Prostate gland (tissue), 2 donors: Measurements from ENCODE around the gene AMPH. TPM values are rescaled to one million over a fixed set of nuclear protein-coding genes. Genes with fewer than 3 reads are reported as not detected.

Experiments used
- DNase-seq: peaks from one replicate; pipeline ENCODE4 v3.0.0-alpha.2; 2019; ENCODE audit warnings: low spot score
- H3K27ac ChIP-seq, 2 donors: fragments of 200-600 bp; sonication (generic); 2 replicates each; pipeline ENCODE4 v1.5.1; 2017 to 2019
- H3K27me3 ChIP-seq: fragments of 200-600 bp; sonication (generic); replicated peaks from 2 replicates; pipeline ENCODE4 v1.5.1; 2019; ENCODE audit not compliant: insufficient read depth
- H3K36me3 ChIP-seq, 2 donors: fragments of 200-600 bp; sonication (generic); 1 replicate in 1 of 2; 2 replicates in 1 of 2; pipeline versions ENCODE4 v1.5.1 to v1.8.1; 2017 to 2019
- H3K4me1 ChIP-seq: fragments of 200-600 bp; sonication (generic); replicated peaks from 2 replicates; pipeline ENCODE4 v1.5.1; 2019
- H3K4me3 ChIP-seq, 2 donors: fragments of 200-600 bp; sonication (generic); 2 replicates each; pipeline ENCODE4 v1.5.1; 2017 to 2019
- H3K9me3 ChIP-seq: fragments of 200-600 bp; sonication (generic); 2 replicates; pipeline ENCODE4 v1.5.1; 2017
- POLR2A ChIP-seq: fragments of 450-650 bp; IDR thresholded peaks from one replicate; pipeline ENCODE4 v1.6.1; 2016; ENCODE audit warnings: antibody characterized with exemption, mild to moderate bottlenecking
- POLR2AphosphoS5 ChIP-seq: sonication (generic); formaldehyde crosslinking; IDR thresholded peaks from one replicate; pipeline ENCODE4 v1.6.1; 2017; ENCODE audit warnings: antibody characterized with exemption
- WGBS: methylation state at CpG from one replicate; pipeline ENCODE4 v1.1.5; 2018; 5-methylcytosine and 5-hydroxymethylcytosine counted together
- intact Hi-C: fragments of 100-400 bp; cut with DNase I; formaldehyde crosslinking; loops from one replicate; pipeline ENCODE4 v1.14.2; 2022
- total RNA-seq, 2 donors: library from RNA; depleted of rRNA; stranded (reverse); fragments of >200 nt; gene quantifications; one replicate each; pipeline ENCODE4 v1.1.0, GENCODE V29; 2016
- TF ChIP-seq, protein P1 (sequence below), 4 experiments: fragments of 200-600 bp in 2 of 4; fragments of 450-650 bp in 2 of 4; sonication (generic) in 2 of 4; IDR thresholded peaks; 1 replicate in 3 of 4; 2 replicates in 1 of 4; pipeline ENCODE4 v1.5.1; 2016 to 2019; ENCODE audit warnings: antibody characterized with exemption in 4 of 4, mild to moderate bottlenecking in 2 of 4, moderate library complexity in 2 of 4

Gene AMPH
- total RNA-seq, 2 donors from 2014 or later = 5.9 TPM; not detected in 1

GRCh38 chr7:38535073-38535472 lies 96.1 kb downstream of the AMPH start:
- Histone ChIP-seq H3K36me3 (no peaks in the 10 kb centered on the region), H3K27me3 (no peaks in the 10 kb centered on the region), H3K27ac (no peak overlapping the region), H3K9me3 (no peaks in the 10 kb centered on the region), H3K4me1 (no peaks in the 10 kb centered on the region), H3K4me3 (no peak overlapping the region)
- TF ChIP-seq, protein P1, sequence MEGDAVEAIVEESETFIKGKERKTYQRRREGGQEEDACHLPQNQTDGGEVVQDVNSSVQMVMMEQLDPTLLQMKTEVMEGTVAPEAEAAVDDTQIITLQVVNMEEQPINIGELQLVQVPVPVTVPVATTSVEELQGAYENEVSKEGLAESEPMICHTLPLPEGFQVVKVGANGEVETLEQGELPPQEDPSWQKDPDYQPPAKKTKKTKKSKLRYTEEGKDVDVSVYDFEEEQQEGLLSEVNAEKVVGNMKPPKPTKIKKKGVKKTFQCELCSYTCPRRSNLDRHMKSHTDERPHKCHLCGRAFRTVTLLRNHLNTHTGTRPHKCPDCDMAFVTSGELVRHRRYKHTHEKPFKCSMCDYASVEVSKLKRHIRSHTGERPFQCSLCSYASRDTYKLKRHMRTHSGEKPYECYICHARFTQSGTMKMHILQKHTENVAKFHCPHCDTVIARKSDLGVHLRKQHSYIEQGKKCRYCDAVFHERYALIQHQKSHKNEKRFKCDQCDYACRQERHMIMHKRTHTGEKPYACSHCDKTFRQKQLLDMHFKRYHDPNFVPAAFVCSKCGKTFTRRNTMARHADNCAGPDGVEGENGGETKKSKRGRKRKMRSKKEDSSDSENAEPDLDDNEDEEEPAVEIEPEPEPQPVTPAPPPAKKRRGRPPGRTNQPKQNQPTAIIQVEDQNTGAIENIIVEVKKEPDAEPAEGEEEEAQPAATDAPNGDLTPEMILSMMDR (IDR thresholded peaks at IDR 0.05) = no peak
- TF ChIP-seq POLR2AphosphoS5 = no peak
- TF ChIP-seq POLR2A = no peak
- no peak for DNase-seq
- WGBS = 72% methylated on average over 2 of the region's 2 CpGs
- intact Hi-C loops = no loop called here

DNA sequence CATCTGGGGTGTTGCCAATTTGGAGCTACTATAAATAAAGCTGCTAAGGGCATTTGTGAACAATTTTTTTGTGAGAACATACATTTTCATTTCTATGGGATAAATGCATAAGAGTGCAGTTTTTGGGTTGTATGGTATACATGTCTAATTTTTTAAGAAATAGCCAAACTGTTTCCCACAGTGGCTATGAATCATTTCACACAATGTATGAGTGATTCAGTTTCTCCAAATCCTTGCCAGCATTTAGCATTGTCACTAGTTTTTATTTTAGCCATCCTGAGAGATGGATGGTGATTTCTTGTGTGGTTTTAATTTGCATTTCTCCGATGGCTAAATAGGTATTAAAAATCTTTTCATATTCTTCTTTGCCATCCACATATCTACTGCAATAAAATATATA lies 105.3 kb downstream of the AMPH start:
- Histone ChIP-seq H3K27ac (no peak overlapping the region), H3K4me3 (no peak overlapping the region), H3K27me3 (no peaks in the 10 kb centered on the region), H3K4me1 (no peaks in the 10 kb centered on the region), H3K36me3 (no peaks in the 10 kb centered on the region), H3K9me3 (no peaks in the 10 kb centered on the region)
- intact Hi-C loops = no loop called here
- TF ChIP-seq, protein P1 (IDR thresholded peaks at IDR 0.05) = no peak
- TF ChIP-seq POLR2A (no peak), POLR2AphosphoS5 (no peak)
- DNase-seq = no peak
- 100% methylated on average over 1 of the region's 1 CpG for WGBS

GRCh38 chr7:38524786-38525185 lies 106.4 kb downstream of the AMPH start:
- no peak overlapping the region for H3K27ac ChIP-seq
- intact Hi-C loops = no loop called here

GRCh38 chr7:38520741-38521140 lies 110.4 kb downstream of the AMPH start:
- TF ChIP-seq, protein P1 (IDR thresholded peaks at IDR 0.05) = no peak
- no peak for TF ChIP-seq POLR2AphosphoS5
- TF ChIP-seq POLR2A = no peak
- no peak overlapping the region for H3K4me3 ChIP-seq
- no peaks in the 10 kb centered on the region for H3K36me3 ChIP-seq
- no peaks in the 10 kb centered on the region for H3K4me1 ChIP-seq
- no peak overlapping the region for H3K27ac ChIP-seq
- WGBS = 61% methylated on average over 2 of the region's 2 CpGs
- intact Hi-C loops = no loop called here
- DNase-seq = no peak
- no peaks in the 10 kb centered on the region for H3K9me3 ChIP-seq
- no peaks in the 10 kb centered on the region for H3K27me3 ChIP-seq

More at GRCh38 chr7:38524786-38525185, 106.4 kb downstream of the AMPH start:
- H3K27me3 ChIP-seq = no peaks in the 10 kb centered on the region
- DNase-seq = no peak
- H3K36me3 ChIP-seq = no peaks in the 10 kb centered on the region
- no peak overlapping the region for H3K4me3 ChIP-seq
- 31% methylated on average over 1 of the region's 1 CpG for WGBS
- no peaks in the 10 kb centered on the region for H3K4me1 ChIP-seq
- H3K9me3 ChIP-seq = no peaks in the 10 kb centered on the region
- no peak for TF ChIP-seq POLR2AphosphoS5
- TF ChIP-seq POLR2A = no peak
- TF ChIP-seq, protein P1 (IDR thresholded peaks at IDR 0.05) = no peak

DNA sequence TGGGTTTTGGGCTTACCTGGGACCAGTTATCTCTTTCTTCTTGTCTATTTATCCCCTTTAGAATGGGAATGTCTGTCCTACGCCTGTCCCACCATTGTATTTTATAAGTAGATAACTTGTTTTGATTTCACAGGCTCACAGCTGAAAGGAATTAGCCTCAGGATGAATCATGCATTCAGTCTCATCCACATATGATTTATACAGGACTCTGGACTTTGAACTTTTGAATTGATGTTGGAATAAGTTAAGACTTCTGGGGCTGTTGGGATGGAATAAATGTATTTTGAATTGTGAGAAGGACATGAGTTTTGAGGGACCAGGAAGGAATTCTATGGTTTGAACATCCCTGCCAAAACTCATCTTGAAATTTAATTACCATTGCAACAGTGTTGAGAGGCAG lies 112.6 kb downstream of the AMPH start:
- TF ChIP-seq POLR2A (no peak), POLR2AphosphoS5 (no peak)
- TF ChIP-seq, protein P1 (IDR thresholded peaks at IDR 0.05) = no peak
- no peak overlapping the region for H3K4me3 ChIP-seq
- H3K27me3 ChIP-seq = no peaks in the 10 kb centered on the region
- no peaks in the 10 kb centered on the region for H3K4me1 ChIP-seq
- H3K36me3 ChIP-seq = no peaks in the 10 kb centered on the region
- no peaks in the 10 kb centered on the region for H3K9me3 ChIP-seq
- intact Hi-C loops = no loop called here
- WGBS = 94% methylated on average over 1 of the region's 1 CpG
- no peak for DNase-seq
- H3K27ac ChIP-seq = no peak overlapping the region
